Frontal cortex (tissue), 4 donors: Measurements from ENCODE around the gene ASPHD1. TPM values are rescaled to one million over a fixed set of nuclear protein-coding genes. Genes with fewer than 3 reads are reported as not detected.
"Not testable (repeated sequence)": the region's sequence is repeated elsewhere in the genome, so short reads cannot be mapped to it uniquely, and the experiment has no call there.

Experiments used
- DNase-seq, 2 donors: peaks; one replicate each; pipeline ENCODE4 v3.0.0; 2012; ENCODE audit warnings: low spot score in 2 of 2
- FAIRE-seq: peaks from 2 replicates; lab custom pipeline; 2012; peaks lifted over from hg19 to GRCh38; lab: Jason Lieb, UNC
- total RNA-seq: library from RNA; depleted of rRNA; stranded (reverse); fragments of >200 nt; gene quantifications from one replicate; pipeline ENCODE4 v1.2.3, GENCODE V29; 2014
- donor health status: control.
- donor health status: control.
- donor health status: control.

The ASPHD1 gene
- total RNA-seq, 1 donor from 2014 or later = 9.4 TPM

DNA sequence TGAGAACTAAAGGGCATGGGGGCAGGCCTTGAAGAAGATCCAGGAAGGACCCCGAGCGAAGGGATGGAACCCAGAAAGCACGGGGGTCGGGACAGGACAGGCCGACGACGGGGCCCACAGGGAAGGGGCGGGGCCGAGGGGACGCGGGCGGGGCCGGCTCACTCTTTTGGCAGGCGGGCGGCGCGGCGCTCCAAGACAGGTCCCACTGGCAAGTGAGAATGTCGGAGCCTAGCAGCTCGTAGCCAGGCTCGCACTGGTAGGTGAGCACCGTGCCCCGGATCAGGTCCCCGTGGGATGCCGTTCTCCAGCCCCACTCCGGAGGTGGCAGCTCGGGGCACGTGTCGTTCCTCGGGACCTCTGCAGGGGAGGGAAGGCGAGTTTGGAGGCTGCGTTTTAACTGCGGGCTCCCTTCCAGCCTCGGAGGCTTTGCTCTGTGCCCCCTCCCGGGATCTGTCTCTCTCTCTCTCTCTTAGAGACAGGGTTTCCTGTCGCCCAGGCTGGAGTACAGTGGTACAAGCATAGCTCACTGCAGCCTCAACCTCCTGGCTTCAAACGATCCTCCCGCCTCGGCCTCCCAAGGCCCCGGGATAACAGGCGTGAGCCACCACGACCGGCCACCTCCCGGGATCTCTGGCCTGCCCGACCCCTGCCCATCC, 23.6 kb upstream of the ASPHD1 start:
- no peak for FAIRE-seq
- no peak for DNase-seq

DNA sequence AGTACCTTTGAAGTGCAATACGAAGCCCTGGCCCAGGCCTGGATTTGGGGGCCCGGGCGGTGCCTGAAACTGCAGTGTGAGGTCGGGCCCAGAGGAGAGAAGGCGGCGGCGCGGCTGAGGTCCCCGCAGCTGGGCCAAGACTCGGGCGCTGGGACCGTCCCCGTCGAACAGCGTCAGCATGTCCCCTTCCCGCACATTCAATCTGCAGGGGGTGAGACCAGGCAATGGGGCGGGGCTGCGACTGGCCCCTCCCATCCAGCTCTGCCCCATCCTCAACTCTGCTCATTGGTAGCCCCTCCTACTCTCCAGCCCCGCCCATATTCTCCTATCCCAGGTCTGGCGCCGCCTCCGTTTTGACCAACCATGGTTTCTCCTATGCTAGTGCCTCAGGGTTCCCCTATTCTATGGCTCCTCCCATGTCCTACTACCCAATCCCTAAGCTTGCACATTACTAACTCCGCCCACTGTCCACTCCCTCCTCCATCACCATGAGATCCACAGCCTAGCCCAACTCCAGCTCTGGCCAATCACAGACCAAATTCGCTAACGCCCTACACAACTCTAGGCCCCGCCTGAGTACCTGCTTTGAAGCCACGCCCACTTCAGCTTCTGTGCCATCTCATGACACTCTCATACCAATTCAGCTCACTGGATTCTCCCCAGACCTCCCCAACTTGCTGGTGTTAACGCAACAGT, 22.9 kb upstream of the ASPHD1 start:
- peak in 1 of 2 donors; percentile 57 for DNase-seq
- no peak for FAIRE-seq

DNA sequence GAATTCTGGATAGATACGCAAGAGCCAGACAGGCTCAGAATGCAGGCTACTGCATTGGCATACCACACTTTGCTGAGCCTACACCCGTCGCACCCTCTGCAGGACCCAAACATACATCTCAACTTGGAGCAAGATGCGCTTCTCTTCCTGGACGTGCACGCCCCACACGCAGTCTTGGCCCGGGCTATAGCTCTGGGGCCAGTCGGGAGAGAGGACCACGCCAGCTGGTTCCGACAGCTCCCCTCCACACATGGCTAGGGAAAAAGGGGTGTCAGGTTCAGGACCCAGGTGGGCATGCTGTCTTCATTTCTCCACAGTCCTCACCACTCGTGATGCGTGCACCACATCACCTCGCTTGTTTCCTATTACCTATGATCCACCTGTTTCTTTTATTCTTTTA, 22.1 kb upstream of the ASPHD1 start:
- FAIRE-seq = no peak
- DNase-seq = no peak

DNA sequence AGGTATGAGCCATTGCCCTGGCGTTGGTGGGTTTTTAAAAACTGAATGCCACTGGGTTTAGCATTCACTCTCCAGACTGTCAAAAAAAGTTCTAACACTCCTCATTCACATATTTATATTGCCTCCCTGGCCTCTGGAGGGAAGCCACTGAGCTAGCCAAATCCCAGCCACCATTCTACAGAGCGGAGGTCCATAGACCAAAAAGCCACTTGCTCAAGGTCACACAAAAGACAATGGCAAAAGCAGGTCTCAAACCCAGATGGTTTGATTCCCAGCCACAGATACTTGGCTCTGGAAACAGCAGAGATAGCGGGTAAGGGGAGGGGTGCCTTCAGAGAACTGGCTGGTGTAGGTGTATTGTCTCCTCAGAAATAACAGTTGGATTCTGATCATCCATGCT, 19.2 kb upstream of the ASPHD1 start:
- DNase-seq (no peak), FAIRE-seq (no peak)

GRCh38 chr16:29883987-29884386, 16.3 kb upstream of the ASPHD1 start:
- no peak for DNase-seq
- no peak for FAIRE-seq

DNA sequence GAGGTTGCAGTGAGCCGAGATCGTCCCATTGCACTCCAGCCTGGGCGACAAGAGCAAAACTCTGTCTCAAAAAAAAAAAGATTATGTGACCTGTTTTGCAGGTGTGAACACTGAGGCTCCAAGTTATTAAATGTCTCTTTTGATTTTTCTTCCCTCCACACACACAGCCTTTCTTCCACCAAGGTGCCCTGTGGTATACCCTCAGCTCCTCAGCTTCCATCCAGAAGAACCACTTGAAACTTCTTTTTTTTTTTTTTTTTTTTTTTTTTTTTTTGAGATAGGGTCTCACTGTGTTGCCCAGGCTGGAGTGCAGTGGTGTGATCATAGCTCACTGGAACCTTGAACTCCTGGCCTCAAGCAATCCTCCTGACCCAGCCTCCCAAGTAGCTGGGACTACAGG, 10.9 kb upstream of the ASPHD1 start:
- not testable (repeated sequence) for FAIRE-seq

DNA sequence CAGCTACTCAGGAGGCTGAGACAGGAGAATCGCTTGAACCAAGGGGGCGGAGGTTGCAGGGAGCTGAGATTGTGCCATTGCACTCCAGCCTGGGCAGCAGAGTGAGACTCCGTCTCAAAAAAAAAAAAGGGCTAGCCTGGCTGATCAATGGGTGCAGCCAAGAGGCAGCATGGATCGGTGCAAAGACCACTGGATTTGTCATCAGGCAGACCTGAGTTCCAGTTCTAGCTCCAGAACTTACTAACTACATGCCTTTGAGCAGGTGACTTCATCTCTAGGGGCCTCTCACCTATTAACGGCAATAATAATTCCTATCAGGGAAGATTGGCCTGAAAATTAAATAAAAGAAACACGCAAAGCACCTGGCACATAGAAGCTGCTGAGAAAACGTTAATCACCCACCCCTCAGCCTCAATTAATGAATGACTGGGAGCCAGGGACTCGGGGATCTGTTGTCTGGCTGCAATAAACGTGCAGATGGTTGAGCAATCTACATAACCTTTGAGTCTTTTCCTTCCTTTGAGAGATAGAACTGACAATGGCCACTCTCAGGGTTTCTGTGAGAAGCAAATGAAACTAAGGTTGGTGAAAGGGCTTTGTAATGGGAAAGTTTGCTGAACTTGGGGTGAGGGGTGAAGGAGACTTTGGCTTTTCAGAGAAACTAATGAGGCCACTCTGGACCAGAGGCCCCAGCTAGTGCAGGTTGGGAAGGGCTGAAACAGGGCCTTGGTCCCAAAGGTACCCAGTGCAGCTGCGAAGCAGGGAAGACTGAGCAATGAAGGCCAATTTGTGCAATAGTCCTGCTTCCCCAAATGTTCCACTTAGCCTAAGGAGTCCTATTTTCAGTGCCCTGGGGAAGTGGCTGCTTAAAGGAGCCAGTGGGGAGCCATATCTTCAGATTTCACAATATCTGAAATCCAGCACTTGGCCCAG, 8.5 kb upstream of the ASPHD1 start:
- FAIRE-seq = no peak
- no peak for DNase-seq

More for the DNA sequence above, 10.9 kb upstream of the ASPHD1 start:
- DNase-seq = not testable (repeated sequence)

DNA sequence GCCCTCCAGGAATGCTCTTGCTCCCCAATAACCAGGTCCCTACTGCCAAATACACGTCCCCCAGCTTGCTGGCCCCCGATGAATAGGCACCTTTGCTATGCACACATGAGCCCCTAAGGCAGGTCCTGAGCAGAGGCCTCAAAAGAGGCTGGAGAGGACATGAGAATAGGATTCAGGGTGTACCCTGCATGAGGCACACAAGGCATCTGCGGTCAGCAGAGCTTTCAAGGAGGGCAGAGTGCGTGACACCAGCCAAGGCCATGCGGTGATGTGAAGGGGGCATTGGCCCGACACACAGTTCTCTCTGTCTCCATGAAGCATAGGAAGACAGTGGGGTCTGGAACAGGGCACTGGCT, 7.9 kb upstream of the ASPHD1 start:
- DNase-seq (no peak), FAIRE-seq (no peak)

DNA sequence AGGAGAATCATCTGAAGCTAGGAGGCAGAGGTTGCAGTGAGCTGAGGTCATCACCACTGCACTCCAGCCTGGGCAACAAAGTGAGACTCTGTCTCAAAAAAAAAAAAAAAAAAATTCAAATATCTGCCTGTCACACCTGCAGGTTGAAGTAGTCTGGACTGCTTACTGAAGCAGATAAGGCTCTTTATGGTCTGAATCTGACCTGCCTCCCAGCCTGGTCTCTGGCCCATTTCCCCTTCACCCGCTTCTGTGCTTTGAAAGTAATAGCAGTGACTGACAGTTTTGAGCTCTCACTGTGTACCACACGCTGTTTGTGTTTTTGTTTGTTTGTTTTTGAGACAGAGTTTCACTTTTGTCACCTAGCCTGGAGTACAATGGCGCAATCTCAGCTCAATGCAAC, 6.7 kb upstream of the ASPHD1 start:
- FAIRE-seq (no peak), DNase-seq (no peak)

GRCh38 chr16:29894352-29894751, 5.9 kb upstream of the ASPHD1 start:
- DNase-seq (no peak), FAIRE-seq (no peak)

DNA sequence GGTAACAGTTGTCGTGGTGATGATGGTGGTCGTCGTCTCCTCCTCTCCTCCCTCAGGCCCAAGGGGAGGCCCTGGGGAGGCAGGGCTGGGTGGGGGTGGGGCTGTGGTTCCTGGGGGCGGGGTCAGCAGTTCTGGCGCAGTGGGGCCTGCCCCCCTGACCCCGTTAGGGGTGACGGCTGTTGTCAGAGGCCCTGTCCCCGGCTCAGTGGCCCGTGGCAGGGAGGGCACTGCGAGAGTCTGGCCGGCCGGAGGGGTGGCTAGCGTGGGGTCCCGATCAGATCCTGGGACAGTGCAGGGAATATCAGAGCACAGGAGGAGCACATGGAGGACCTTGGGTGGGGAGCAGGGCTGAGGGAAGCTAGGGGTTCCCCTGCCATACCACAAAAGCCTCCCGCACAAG, 3.4 kb upstream of the ASPHD1 start:
- DNase-seq (no peak), FAIRE-seq (no peak)

GRCh38 chr16:29897333-29897732, 3.0 kb upstream of the ASPHD1 start:
- DNase-seq = no peak
- no peak for FAIRE-seq

GRCh38 chr16:29898135-29898803, 2.0 kb upstream of the ASPHD1 start:
- FAIRE-seq (no peak), DNase-seq (no peak)

DNA sequence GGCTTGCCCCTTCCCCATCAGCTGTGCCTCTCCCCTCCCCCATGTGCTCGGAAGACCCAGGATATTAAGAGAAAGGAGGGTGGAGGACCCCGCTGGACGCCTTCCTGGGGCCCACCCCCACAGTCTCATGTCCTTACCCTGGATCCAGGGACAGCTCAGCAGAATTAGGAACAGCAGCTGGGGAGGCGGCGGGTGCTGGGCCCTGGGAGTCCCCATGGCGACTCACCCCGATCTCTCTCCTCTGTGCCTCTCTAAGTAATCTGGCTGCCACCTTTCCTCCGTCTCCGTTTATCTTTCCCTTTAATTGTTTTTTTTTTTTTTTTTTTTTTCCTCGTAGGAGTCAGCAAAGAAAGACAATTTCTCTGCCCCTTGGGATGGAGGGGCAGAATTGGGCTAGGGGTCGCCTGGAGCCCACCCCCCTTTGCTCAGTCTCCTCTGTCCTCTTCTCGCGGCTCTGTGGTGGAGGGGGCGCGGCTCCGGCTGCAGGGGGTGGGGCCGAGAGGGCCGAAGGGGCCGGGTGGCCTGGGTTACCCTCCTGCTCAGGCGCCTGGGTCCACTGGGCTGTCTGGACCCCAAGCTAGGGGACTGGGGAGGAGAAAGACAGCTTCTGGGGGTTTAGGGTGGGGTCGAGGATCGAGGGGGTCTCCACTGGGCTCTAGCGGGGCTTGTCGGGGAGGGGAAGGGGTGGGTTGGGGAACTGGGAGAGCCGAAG, 1.3 kb upstream of the ASPHD1 start:
- no peak for DNase-seq
- no peak for FAIRE-seq

- DNase-seq (peak; percentile 76 to 80), FAIRE-seq (no peak)
Observed at GRCh38 chr16:29899516-29900101, 679 bp upstream of the ASPHD1 start, which contains the start of gene SEZ6L2. TSS of gene SEZ6L2 (minus strand) at chr16:29899550. CDS start at chr16:29899019, 531 bp downstream.

GRCh38 chr16:29900888-29901606, 759 bp downstream of the ASPHD1 start:
- no peak for FAIRE-seq

DNA sequence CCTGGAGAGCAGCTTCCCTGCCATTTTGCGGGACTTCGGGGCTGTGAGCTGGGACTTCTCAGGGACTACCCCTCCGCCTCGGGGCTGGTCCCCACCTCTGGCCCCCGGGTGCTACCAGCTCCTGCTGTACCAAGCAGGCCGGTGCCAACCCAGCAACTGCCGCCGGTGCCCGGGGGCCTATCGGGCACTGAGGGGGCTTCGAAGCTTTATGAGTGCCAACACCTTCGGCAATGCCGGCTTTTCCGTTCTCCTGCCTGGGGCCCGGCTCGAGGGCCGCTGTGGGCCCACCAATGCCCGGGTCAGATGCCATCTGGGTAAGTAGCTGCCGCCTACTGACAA, 1.3 kb downstream of the ASPHD1 start:
- no peak for FAIRE-seq
- no peak for DNase-seq

More at GRCh38 chr16:29900888-29901606, 759 bp downstream of the ASPHD1 start:
- no peak for DNase-seq

DNA sequence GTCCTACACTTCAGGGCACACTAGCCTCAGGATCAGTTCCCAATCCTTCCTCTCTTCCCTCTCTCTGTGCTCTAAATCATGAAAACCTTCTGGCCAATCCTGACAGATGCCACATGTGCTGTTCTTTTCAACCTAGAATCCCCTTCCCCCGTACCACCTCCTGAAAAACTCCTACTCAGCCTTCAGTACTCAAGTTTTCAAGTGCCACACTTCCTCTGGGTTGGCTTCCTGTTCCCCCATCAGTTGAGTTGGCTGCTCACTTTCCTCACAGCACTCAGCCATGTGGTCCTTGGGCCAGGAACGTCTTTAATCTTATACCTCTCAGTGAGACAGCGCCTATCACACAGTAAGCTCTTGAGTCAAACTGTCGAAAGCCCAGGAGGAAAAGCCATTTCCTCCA, 3.3 kb downstream of the ASPHD1 start:
- FAIRE-seq = no peak
- DNase-seq = no peak

DNA sequence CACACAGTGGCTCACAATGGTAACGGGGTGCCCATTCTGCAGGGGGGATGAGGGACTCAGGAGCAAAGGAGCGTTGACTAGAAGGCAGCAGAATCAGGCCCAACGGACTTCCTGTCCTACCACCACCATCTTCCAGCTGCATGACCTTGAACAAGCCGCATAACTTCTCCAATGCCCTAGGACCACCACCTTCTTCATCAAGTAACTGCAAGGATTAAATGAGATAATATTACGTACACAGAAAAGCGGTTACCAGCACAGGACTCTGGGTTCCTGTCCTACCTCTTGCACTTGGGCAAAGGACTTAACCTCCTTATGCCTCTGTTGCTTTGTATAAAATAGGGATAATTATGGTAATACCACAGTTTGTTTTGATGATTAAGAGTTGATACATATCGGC, 4.7 kb downstream of the ASPHD1 start:
- FAIRE-seq = no peak

More for the DNA sequence above, 4.7 kb downstream of the ASPHD1 start:
- DNase-seq = no peak
